Progenitor cell of endocrine pancreas (in vitro differentiated cells): ENCODE measurements around the gene CYP2R1. TPM values are rescaled to one million over a fixed set of nuclear protein-coding genes. Genes with fewer than 3 reads are reported as not detected.
A peak's percentile ranks its signal among the peaks of the same experiment; 100 is the strongest.

ENCODE experiments used
- DNase-seq: peaks from one replicate; pipeline ENCODE4 v3.0.0; 2021; ENCODE audit warnings: low spot score; ENCODE audit not compliant: unreplicated experiment
- H3K27ac Mint-ChIP-seq: 2 replicates; pipeline ENCODE4 v1.8.0; 2021; ENCODE audit warnings: mild to moderate bottlenecking, moderate library complexity, mixed read lengths
- H3K27me3 Mint-ChIP-seq: 2 replicates; pipeline ENCODE4 v1.8.0; 2021; ENCODE audit warnings: mixed read lengths
- H3K36me3 Mint-ChIP-seq: 2 replicates; pipeline ENCODE4 v1.8.0; 2022; ENCODE audit warnings: mixed read lengths; ENCODE audit not compliant: insufficient read depth
- H3K4me1 Mint-ChIP-seq: 2 replicates; pipeline ENCODE4 v1.8.0; 2021; ENCODE audit warnings: low read depth, mixed read lengths
- H3K4me3 Mint-ChIP-seq: 2 replicates; pipeline ENCODE4 v1.8.0; 2021; ENCODE audit warnings: low read depth, mild to moderate bottlenecking, moderate library complexity, mixed read lengths
- H3K9me3 Mint-ChIP-seq: 2 replicates; pipeline ENCODE4 v1.8.0; 2021; ENCODE audit warnings: low read depth, mixed read lengths
- total RNA-seq: library from RNA; stranded (reverse); gene quantifications from 2 replicates; pipeline ENCODE4 v1.2.1, GENCODE V29; 2021
- TF ChIP-seq, protein P1 (sequence below): fragments of 200-600 bp; sonication (generic); IDR thresholded peaks from one replicate; pipeline ENCODE4 v1.5.0; 2021; ENCODE audit warnings: antibody characterized with exemption, mild to moderate bottlenecking; ENCODE audit not compliant: unreplicated experiment

Gene CYP2R1
- total RNA-seq, 1 donor from 2014 or later: 14.9 TPM

DNA sequence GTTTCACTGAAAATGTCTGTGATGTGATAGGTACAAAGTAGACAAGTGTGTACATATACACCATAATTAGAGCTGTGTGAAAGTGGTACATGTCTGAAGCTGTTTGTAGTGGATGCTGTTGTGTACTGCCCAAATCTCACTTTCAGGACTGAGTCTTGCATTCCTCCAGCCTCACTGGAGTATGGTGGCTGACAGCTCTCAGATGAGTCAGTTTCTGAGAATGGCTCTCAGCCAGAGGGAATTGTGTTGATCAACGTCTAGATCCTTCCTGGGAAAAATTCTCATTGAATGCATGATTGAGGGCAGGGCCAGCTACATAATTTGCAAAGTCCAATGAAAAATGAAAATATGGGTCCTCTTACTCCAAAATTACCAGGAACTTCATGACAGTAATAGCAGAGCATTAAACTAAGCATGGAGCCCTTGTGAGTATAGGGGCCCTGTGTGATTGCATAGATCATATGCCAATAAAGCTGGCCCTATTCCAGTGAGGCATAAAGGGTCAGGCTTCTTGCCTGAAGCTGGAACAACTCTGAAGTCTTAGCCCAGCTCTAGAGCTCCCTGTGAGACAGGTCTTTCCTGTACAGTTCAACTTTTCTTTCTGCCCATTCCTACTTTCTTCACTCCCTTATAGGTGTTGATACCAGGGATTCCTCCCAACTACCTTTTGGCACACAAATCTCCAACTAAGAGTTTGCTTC lies 10.8 kb upstream of the CYP2R1 start:
- Mint-ChIP-seq H3K27me3 (peaks cover 1% of the 10 kb centered on the region), H3K9me3 (no peaks in the 10 kb centered on the region), H3K36me3 (no peaks in the 10 kb centered on the region), H3K27ac (no peak overlapping the region), H3K4me3 (no peak overlapping the region), H3K4me1 (peaks cover 1% of the 10 kb centered on the region)
- TF ChIP-seq, protein P1, sequence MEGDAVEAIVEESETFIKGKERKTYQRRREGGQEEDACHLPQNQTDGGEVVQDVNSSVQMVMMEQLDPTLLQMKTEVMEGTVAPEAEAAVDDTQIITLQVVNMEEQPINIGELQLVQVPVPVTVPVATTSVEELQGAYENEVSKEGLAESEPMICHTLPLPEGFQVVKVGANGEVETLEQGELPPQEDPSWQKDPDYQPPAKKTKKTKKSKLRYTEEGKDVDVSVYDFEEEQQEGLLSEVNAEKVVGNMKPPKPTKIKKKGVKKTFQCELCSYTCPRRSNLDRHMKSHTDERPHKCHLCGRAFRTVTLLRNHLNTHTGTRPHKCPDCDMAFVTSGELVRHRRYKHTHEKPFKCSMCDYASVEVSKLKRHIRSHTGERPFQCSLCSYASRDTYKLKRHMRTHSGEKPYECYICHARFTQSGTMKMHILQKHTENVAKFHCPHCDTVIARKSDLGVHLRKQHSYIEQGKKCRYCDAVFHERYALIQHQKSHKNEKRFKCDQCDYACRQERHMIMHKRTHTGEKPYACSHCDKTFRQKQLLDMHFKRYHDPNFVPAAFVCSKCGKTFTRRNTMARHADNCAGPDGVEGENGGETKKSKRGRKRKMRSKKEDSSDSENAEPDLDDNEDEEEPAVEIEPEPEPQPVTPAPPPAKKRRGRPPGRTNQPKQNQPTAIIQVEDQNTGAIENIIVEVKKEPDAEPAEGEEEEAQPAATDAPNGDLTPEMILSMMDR: no peak
- DNase-seq: no peak

GRCh38 chr11:14898906-14899305 lies 6.9 kb upstream of the CYP2R1 start:
- no peaks in the 10 kb centered on the region for H3K36me3 Mint-ChIP-seq
- no peak overlapping the region for H3K27ac Mint-ChIP-seq
- TF ChIP-seq, protein P1: no peak
- no peak overlapping the region for H3K4me3 Mint-ChIP-seq
- H3K4me1 Mint-ChIP-seq: peaks cover 2% of the 10 kb centered on the region
- no peaks in the 10 kb centered on the region for H3K9me3 Mint-ChIP-seq
- H3K27me3 Mint-ChIP-seq: peaks cover 6% of the 10 kb centered on the region
- DNase-seq: no peak

- Mint-ChIP-seq H3K27ac (no peak overlapping the region), H3K9me3 (no peaks in the 10 kb centered on the region), H3K4me3 (no peak overlapping the region), H3K27me3 (peaks cover 6% of the 10 kb centered on the region), H3K4me1 (peaks cover 2% of the 10 kb centered on the region), H3K36me3 (no peaks in the 10 kb centered on the region)
- TF ChIP-seq, protein P1: no peak
- no peak for DNase-seq
Measured at GRCh38 chr11:14898355-14898754, 6.3 kb upstream of the CYP2R1 start.

GRCh38 chr11:14894657-14895598 lies 2.9 kb upstream of the CYP2R1 start:
- Mint-ChIP-seq H3K36me3 (peaks cover 3% of the 10 kb centered on the region), H3K27me3 (peaks cover 9% of the 10 kb centered on the region), H3K4me3 (no peak overlapping the region), H3K27ac (no peak overlapping the region), H3K4me1 (peaks cover 5% of the 10 kb centered on the region), H3K9me3 (no peaks in the 10 kb centered on the region)
- DNase-seq: no peak
- TF ChIP-seq, protein P1: no peak

- H3K4me1 Mint-ChIP-seq: peaks cover 8% of the 10 kb centered on the region
- H3K9me3 Mint-ChIP-seq: peaks cover 4% of the 10 kb centered on the region
- H3K36me3 Mint-ChIP-seq: peaks cover 5% of the 10 kb centered on the region
- peaks cover 12% of the 10 kb centered on the region for H3K27me3 Mint-ChIP-seq
- no peak for DNase-seq
- no peak overlapping the region for H3K27ac Mint-ChIP-seq
- H3K4me3 Mint-ChIP-seq: peak overlapping the region; percentile 69
- TF ChIP-seq, protein P1: no peak
Measured at GRCh38 chr11:14892577-14892976, 546 bp upstream of the CYP2R1 start.
